ENCODE data around the gene NBPF4. TPM values are rescaled to one million over a fixed set of nuclear protein-coding genes. Genes with fewer than 3 reads are reported as not detected.
A peak's percentile ranks its signal among the peaks of the same experiment; 100 is the strongest.
"Not testable (repeated sequence)": the region's sequence is repeated elsewhere in the genome, so short reads cannot be mapped to it uniquely, and the experiment has no call there.

NBPF4 gene
- 0.27 TPM for total RNA-seq

DNA sequence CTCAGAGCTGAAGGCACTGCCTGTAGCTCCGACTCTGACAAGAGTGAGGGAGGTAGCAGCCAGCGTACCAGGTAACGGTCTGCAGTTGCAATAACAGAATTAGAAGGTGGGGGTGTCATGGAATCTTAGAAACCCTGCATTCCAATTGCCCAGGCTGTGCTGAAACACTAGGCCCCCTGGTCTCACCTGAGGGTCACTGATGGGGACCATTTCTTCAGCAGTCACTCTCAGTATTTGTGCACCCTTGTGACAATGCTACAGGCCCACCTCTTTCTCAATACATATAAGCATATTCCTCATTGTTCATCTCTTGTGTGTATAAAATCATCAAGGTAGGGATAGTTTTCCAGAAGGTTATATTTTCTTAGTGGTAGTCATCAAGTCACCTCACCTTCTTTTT, at the start of gene NBPF4:
Gene NBPF4 (minus strand): TSS at position 101 of the 400 bp plus-strand sequence. CDS start 315 bp downstream, outside the sequence.
- not testable (repeated sequence) for DNase-seq (ENCODE audit: low read depth in 2 of 3, low spot score in 2 of 3)

- DNase-seq (ENCODE audit: low read depth in 2 of 3, low spot score in 2 of 3): not testable (repeated sequence)
Measured at GRCh38 chr1:108282528-108283257, 38.8 kb upstream of the NBPF4 start.

DNA sequence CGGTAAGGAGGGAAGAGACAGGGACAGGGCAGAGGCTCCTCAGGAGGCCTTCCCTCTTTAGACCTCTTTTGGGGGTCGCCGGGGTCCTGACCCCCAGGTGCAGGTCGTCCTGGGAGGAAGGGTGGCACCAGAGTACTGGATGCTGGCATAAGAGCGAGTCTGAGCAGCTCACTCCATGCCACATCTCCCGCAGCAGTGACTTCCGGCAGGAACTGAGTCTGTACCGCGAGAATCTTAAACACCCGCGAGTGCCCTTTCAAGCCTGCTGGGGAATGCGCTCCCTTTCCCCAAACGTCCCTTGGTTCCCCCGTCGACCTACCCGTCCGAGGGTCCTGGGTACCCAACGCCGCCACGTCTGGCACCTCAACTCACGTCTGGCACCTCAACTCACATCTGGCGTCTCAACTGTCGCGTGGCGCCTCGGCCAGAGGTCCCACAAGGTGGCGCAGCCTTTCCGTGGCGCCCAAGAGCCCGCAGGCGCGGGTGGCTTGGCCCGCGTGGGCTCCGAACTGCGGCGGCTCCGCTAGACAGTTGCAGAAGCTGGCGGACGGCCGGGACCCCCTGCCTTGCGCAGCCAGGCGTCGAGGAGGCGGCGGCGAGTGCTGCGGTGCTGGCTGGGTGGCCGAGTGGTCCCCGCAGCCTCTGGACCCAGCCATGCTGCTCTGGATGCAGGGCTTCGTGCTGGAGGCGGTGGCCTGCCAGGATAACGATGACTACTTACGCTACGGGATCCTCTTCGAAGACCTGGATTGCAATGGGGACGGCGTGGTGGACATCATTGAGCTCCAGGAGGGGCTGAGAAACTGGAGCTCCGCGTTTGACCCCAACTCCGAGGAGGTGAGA, 28.8 kb upstream of the NBPF4 start:
- DNase-seq (ENCODE audit: low read depth in 2 of 3, low spot score in 2 of 3): not testable (repeated sequence)

- DNase-seq (ENCODE audit: low read depth in 2 of 3, low spot score in 2 of 3): not testable (repeated sequence)
Measured at GRCh38 chr1:108267097-108267496, 23.2 kb upstream of the NBPF4 start.

- DNase-seq (ENCODE audit: low read depth in 2 of 3, low spot score in 2 of 3): not testable (repeated sequence)
Measured at GRCh38 chr1:108261967-108262366, 18.1 kb upstream of the NBPF4 start.

DNA sequence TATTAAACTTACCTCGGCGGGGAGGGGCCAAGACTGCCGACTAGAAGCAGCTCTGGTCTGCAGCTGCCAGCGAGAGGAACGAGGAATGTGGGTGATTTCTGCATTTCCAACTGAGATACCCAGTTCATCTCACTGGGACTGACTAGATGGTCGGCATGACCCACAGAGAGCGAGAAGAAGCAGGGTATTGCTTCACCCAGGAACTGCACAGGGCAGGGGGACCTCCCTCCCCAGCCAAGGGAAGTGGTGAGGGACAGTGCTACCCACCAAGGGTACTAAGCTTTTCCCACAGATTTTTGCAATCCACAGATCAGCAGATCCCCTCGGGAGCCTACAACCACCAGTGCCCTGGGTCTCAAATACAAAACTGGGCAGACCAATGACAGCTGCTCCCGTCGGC, 17.6 kb upstream of the NBPF4 start:
- not testable (repeated sequence) for DNase-seq (ENCODE audit: low read depth in 2 of 3, low spot score in 2 of 3)

GRCh38 chr1:108260578-108261259, 16.8 kb upstream of the NBPF4 start:
- not testable (repeated sequence) for DNase-seq (ENCODE audit: low read depth in 2 of 3, low spot score in 2 of 3)

- DNase-seq (ENCODE audit: low read depth in 2 of 3, low spot score in 2 of 3): not testable (repeated sequence)
Measured at GRCh38 chr1:108255426-108255825, 11.6 kb upstream of the NBPF4 start.

GRCh38 chr1:108239426-108239825, 4.5 kb downstream of the NBPF4 start:
- DNase-seq (ENCODE audit: low read depth in 2 of 3, low spot score in 2 of 3): not testable (repeated sequence)

DNA sequence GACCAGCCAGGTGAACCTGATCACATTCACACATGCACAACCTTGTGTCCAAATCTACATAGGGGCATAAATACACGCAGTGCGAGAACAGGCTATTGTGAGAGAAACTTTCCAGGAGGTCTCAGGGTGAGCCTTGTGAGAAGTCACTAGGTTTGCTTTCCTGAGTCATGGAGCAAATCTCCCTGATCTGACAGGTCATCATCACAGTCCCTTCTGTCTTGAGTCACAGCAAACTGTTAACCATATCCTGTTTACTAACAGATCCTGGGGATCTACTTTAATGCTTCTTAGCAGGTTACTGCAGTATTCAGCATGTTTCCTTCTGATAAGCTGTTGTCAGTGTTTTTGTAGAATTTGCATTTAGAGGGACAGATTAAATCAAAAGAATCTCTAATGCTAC, 8.6 kb downstream of the NBPF4 start:
- not testable (repeated sequence) for DNase-seq (ENCODE audit: low read depth in 2 of 3, low spot score in 2 of 3)

DNA sequence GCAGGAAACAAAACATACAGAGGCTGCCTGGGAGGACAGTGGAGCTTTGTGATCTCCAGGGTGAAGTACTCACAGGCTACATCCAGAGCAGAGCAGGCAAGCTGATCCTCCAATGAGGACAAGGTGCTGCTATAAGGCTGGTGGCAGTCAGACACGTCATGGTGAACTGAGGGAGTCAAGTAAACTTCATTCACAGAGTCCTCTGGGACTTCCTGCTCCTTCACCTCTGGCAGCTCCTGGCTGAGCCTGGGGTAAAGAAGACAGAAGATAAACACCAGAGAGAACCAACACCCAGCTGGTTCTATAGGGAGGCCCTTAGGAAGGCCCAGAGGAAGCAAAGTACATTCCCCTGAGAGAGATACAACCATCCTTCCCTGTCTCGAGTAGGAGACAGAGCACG, 11.7 kb downstream of the NBPF4 start:
- DNase-seq (ENCODE audit: low read depth in 2 of 3, low spot score in 2 of 3): not testable (repeated sequence)

DNA sequence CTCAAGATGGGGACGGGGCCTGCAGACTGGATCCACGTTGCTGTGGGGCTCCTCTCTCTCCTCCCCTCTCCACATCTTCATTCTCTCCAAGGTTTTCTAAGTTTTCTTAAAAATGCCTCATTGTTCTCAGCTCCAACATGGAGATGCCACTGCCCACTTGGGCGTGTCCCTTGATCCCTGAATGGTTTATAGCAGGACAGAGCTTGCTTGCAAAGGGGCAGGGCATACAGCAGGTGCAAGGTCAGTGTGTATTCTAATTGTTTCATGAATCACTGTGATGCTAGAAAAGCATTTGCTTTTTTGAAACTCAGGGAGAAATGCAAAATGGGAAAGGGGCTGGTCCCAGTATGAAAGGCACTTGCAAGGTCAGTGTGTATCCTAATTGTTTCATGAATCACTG, 13.9 kb downstream of the NBPF4 start:
- DNase-seq (ENCODE audit: low read depth in 2 of 3, low spot score in 2 of 3): not testable (repeated sequence)

- not testable (repeated sequence) for DNase-seq (ENCODE audit: low read depth in 2 of 3, low spot score in 2 of 3)
Measured at GRCh38 chr1:108227772-108228171, 16.1 kb downstream of the NBPF4 start.

- DNase-seq (ENCODE audit: low read depth in 2 of 3, low spot score in 2 of 3): not testable (repeated sequence)
Measured at GRCh38 chr1:108226855-108227254, 17.0 kb downstream of the NBPF4 start.

- not testable (repeated sequence) for DNase-seq (ENCODE audit: low read depth in 2 of 3, low spot score in 2 of 3)
Measured at GRCh38 chr1:108223226-108223625, 20.6 kb downstream of the NBPF4 start.

DNA sequence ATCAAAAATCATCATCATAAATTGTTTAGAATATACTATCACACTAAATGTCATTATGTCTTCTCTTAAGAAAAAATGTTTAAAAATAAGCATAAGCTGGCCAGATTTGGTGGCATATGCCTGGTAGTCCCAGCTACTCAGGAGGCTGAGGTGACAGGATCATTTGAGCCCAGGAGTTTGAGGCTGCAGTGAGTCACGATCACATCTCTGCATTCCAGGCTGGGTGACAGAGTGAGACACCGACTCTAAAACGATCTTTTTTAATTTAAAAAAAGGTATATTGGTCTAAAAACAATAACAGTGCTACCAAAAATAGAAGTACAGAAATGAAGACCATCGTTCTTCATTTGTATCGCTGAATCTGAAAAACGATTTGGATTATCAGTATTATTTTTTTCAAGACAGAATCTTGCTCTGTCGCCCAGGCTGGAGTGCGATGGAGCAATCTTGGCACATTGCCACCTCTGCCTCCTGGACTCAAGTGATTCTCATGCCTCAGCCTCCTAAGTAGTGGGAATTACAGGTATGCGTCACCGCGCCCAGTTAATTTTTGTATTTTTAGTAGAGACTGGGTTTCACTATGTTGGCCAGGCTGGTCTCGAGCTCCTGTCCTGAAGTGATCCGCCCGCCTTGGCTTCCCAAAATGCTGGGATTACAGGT, 26.2 kb downstream of the NBPF4 start:
- not testable (repeated sequence) for DNase-seq (ENCODE audit: low read depth in 2 of 3, low spot score in 2 of 3)

- DNase-seq (ENCODE audit: low read depth in 2 of 3, low spot score in 2 of 3): not testable (repeated sequence)
Measured at GRCh38 chr1:108217007-108217406, 26.9 kb downstream of the NBPF4 start.

- not testable (repeated sequence) for DNase-seq (ENCODE audit: low read depth in 2 of 3, low spot score in 2 of 3)
Measured at GRCh38 chr1:108216028-108216890, 27.6 kb downstream of the NBPF4 start.

DNA sequence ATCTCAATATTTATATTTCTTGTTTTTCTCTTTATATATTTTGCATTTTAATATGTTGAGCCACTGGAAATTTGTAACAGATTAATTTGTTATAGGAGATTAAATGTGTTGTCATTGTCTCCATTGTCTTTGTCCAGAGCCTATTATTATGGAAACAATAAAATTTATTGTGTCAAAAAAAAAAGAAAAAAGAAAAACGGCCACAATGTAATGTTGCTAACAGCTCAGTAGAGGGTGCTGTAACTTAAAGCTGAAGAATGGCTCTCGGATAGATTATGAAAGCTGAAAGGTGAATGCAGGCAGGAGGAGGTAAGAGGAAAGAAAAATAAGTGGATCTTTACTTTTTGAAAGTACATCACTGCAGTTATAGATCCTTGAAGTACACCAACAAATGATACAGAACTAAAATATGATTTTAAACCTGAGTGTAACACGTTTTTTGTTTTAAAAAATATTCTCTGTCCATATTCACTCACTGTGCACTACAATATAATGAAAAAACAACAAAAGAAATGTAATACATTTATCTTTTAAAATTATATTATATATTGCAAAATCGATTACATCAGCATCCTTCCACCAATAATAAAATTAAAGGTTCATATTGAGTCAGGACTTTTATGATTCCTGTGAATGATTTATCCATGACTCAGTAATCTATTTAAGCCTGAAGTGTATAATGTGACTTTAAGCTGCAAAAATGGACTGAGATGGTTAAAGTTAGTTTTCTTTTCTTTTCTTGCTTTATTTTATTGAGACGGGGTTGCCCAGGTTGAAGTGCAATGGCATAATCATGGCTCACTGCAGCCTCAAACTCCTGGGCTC, 29.0 kb downstream of the NBPF4 start:
- peak in 1 of 3 donors; percentile 42 for DNase-seq (ENCODE audit: low read depth in 2 of 3, low spot score in 2 of 3)

Data from hematopoietic multipotent progenitor cell (in vitro differentiated cells).